GM21723 (cell line): ENCODE measurements around the gene PFDN2.
"Not testable (repeated sequence)": the region's sequence is repeated elsewhere in the genome, so short reads cannot be mapped to it uniquely, and the experiment has no call there.

ENCODE experiments used
- ATAC-seq: cut with Tn5 transposase; IDR thresholded peaks from one replicate; pipeline ENCODE4 v1.9.1; 2021; ENCODE audit warnings: mild to moderate bottlenecking, moderate library complexity; ENCODE audit not compliant: unreplicated experiment

PFDN2 gene

GRCh38 chr1:161139766-161140165, 21.9 kb upstream of the PFDN2 start:
- ATAC-seq: no peak

- no peak for ATAC-seq
Measured at GRCh38 chr1:161138431-161138830, 20.6 kb upstream of the PFDN2 start.

- ATAC-seq: no peak
Measured at GRCh38 chr1:161137881-161138280, 20.0 kb upstream of the PFDN2 start.

- ATAC-seq: peak; percentile 22
Measured at GRCh38 chr1:161133220-161133740, 15.4 kb upstream of the PFDN2 start.

GRCh38 chr1:161132410-161133219, 14.8 kb upstream of the PFDN2 start, which contains the start of gene DEDD:
TSS of gene DEDD (minus strand) at chr1:161132667. CDS start at chr1:161124462, 8,205 bp downstream.
- peak; percentile 92 for ATAC-seq

- peak; percentile 2 for ATAC-seq
Measured at GRCh38 chr1:161131523-161132409, 13.9 kb upstream of the PFDN2 start.

GRCh38 chr1:161130266-161130665, 12.4 kb upstream of the PFDN2 start:
- no peak for ATAC-seq

GRCh38 chr1:161128591-161129420, 11.0 kb upstream of the PFDN2 start:
- ATAC-seq: no peak

GRCh38 chr1:161127649-161128048, 9.8 kb upstream of the PFDN2 start:
- ATAC-seq: no peak

- no peak for ATAC-seq
Measured at GRCh38 chr1:161122967-161123366, 5.1 kb upstream of the PFDN2 start.

GRCh38 chr1:161121834-161122233, 4.0 kb upstream of the PFDN2 start:
- ATAC-seq: no peak

- ATAC-seq: no peak
Measured at GRCh38 chr1:161121042-161121650, 3.3 kb upstream of the PFDN2 start.

GRCh38 chr1:161119092-161119903, 1.5 kb upstream of the PFDN2 start:
- peak; percentile 51 for ATAC-seq

- ATAC-seq: not testable (repeated sequence)
Measured at GRCh38 chr1:161115961-161116360, 1.9 kb downstream of the PFDN2 start.

GRCh38 chr1:161115132-161115711, 2.6 kb downstream of the PFDN2 start:
- ATAC-seq: no peak

- ATAC-seq: no peak
Measured at GRCh38 chr1:161114556-161114955, 3.3 kb downstream of the PFDN2 start.

GRCh38 chr1:161113915-161114314, 3.9 kb downstream of the PFDN2 start:
- no peak for ATAC-seq

GRCh38 chr1:161111527-161111926, 6.3 kb downstream of the PFDN2 start:
- no peak for ATAC-seq

- ATAC-seq: no peak
Measured at GRCh38 chr1:161111117-161111516, 6.7 kb downstream of the PFDN2 start.
